Measurements from ENCODE around the gene LEAP2. TPM values are rescaled to one million over a fixed set of nuclear protein-coding genes. Genes with fewer than 3 reads are reported as not detected.

Gene LEAP2
- total and polyA plus RNA-seq, 10 donors, result 1.9 to 6.1 (median 2.6) TPM

- 67 to 82% (median 73%) methylated on average over 5 of the region's 5 CpGs for WGBS, 5 donors
- peaks cover 0 to 98% (median 37%) of the 10 kb centered on the region in 6 donors for H3K36me3 ChIP-seq
- no peak for DNase-seq
These were observed 42.2 kb downstream of the LEAP2 start for GRCh38 chr5:132915681-132916080.

GRCh38 chr5:132916086-132916485 lies 42.6 kb downstream of the LEAP2 start:
- DNase-seq, result no peak
- Histone ChIP-seq H3K4me1 (peaks cover 0 to 14% (median 2%) of the 10 kb centered on the region in 6 donors), H3K36me3 (peaks cover 0 to 98% (median 37%) of the 10 kb centered on the region in 6 donors), H3K9me3 (no peaks in the 10 kb centered on the region), H3K27ac (no peak overlapping the region), H3K27me3 (replicated peaks in 1 of 7) (no peaks in the 10 kb centered on the region), H3K4me3 (no peak overlapping the region)
- TF ChIP-seq, protein P1, sequence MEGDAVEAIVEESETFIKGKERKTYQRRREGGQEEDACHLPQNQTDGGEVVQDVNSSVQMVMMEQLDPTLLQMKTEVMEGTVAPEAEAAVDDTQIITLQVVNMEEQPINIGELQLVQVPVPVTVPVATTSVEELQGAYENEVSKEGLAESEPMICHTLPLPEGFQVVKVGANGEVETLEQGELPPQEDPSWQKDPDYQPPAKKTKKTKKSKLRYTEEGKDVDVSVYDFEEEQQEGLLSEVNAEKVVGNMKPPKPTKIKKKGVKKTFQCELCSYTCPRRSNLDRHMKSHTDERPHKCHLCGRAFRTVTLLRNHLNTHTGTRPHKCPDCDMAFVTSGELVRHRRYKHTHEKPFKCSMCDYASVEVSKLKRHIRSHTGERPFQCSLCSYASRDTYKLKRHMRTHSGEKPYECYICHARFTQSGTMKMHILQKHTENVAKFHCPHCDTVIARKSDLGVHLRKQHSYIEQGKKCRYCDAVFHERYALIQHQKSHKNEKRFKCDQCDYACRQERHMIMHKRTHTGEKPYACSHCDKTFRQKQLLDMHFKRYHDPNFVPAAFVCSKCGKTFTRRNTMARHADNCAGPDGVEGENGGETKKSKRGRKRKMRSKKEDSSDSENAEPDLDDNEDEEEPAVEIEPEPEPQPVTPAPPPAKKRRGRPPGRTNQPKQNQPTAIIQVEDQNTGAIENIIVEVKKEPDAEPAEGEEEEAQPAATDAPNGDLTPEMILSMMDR (IDR thresholded peaks at IDR 0.05 in 8 of 11, conservative IDR thresholded peaks at IDR 0.05 in 3 of 11), result no peak
- TF ChIP-seq POLR2A (IDR thresholded peaks at IDR 0.05) (no peak), POLR2AphosphoS5 (IDR thresholded peaks at IDR 0.05) (no peak)
- intact Hi-C loops (cut with DNase I; ENCODE audit: low total_unique reads), result no loop called here
- 95 to 98% (median 97%) methylated on average over 3 of the region's 3 CpGs for WGBS, 5 donors

More at GRCh38 chr5:132915681-132916080, 42.2 kb downstream of the LEAP2 start:
- H3K27me3 ChIP-seq (replicated peaks in 1 of 7), result no peaks in the 10 kb centered on the region
- intact Hi-C loops (cut with DNase I; ENCODE audit: low total_unique reads), result no loop called here
- no peak overlapping the region for H3K4me3 ChIP-seq
- TF ChIP-seq POLR2A (IDR thresholded peaks at IDR 0.05), result no peak
- no peak for TF ChIP-seq POLR2AphosphoS5 (IDR thresholded peaks at IDR 0.05)
- TF ChIP-seq, protein P1 (IDR thresholded peaks at IDR 0.05 in 8 of 11, conservative IDR thresholded peaks at IDR 0.05 in 3 of 11), result no peak
- H3K9me3 ChIP-seq, result no peaks in the 10 kb centered on the region
- H3K27ac ChIP-seq, result no peak overlapping the region
- H3K4me1 ChIP-seq, result peaks cover 0 to 14% (median 2%) of the 10 kb centered on the region in 6 donors

Small RNA genes within 50 kb of the gene (small RNA-seq; reads per million reads assigned to genes)
- gene RNA5SP192, result 0 reads per million in 4 donors

Other genes with a start within 250 kb of the LEAP2 start
- not detected for gene IL13, start 215.5 kb upstream of the LEAP2 start, total RNA-seq
- under 1 TPM in 2 of 3 donors, not detected in 1; 0.06 to 0.07 TPM for gene IL13, start 215.5 kb upstream of the LEAP2 start, polyA plus RNA-seq
- not detected for gene IL4, start 199.7 kb upstream of the LEAP2 start, total RNA-seq
- gene IL4, start 199.7 kb upstream of the LEAP2 start, polyA plus RNA-seq, result not detected
- gene KIF3A, start 136.1 kb upstream of the LEAP2 start, total RNA-seq, result 10 to 100 TPM in 1 of 7 donors, 1 to 10 TPM in 6; 4.5 to 10.7 (median 7.9) TPM
- 1 to 10 TPM; 1.3 to 2.4 (median 2.1) TPM for gene KIF3A, start 136.1 kb upstream of the LEAP2 start, polyA plus RNA-seq
- gene CCNI2, start 126.2 kb upstream of the LEAP2 start, total RNA-seq, result 1 to 10 TPM in 5 of 7 donors, under 1 TPM in 2; 0.19 to 5.2 (median 1.1) TPM
- gene CCNI2, start 126.2 kb upstream of the LEAP2 start, polyA plus RNA-seq, result under 1 TPM; 0.32 to 0.91 (median 0.36) TPM
- 10 to 100 TPM; 11.5 to 29.8 (median 19.8) TPM for gene SEPTIN8, start 96.4 kb upstream of the LEAP2 start, total RNA-seq
- 10 to 100 TPM in 1 of 3 donors, 1 to 10 TPM in 2; 6.1 to 13.3 (median 7.5) TPM for gene SEPTIN8, start 96.4 kb upstream of the LEAP2 start, polyA plus RNA-seq
- not detected for gene SOWAHA, start 60.4 kb upstream of the LEAP2 start, total RNA-seq
- gene SOWAHA, start 60.4 kb upstream of the LEAP2 start, polyA plus RNA-seq, result under 1 TPM; 0.03 to 0.56 (median 0.24) TPM
- 10 to 100 TPM in 2 of 7 donors, 1 to 10 TPM in 5; 1.8 to 26.1 (median 4.0) TPM for gene SHROOM1, start 43.0 kb upstream of the LEAP2 start, total RNA-seq
- 1 to 10 TPM; 1.1 to 2.8 (median 1.4) TPM for gene SHROOM1, start 43.0 kb upstream of the LEAP2 start, polyA plus RNA-seq
- gene GDF9, start 7.2 kb upstream of the LEAP2 start, total RNA-seq, result under 1 TPM in 4 of 7 donors, not detected in 3; 0.17 to 0.40 (median 0.34) TPM
- gene GDF9, start 7.2 kb upstream of the LEAP2 start, polyA plus RNA-seq, result under 1 TPM; 0.29 to 0.59 (median 0.56) TPM
- 100 to 1,000 TPM in 4 of 7 donors, 10 to 100 TPM in 3; 59.6 to 176 (median 159) TPM for gene UQCRQ, start 7.0 kb upstream of the LEAP2 start, total RNA-seq
- 100 to 1,000 TPM; 175 to 266 (median 192) TPM for gene UQCRQ, start 7.0 kb upstream of the LEAP2 start, polyA plus RNA-seq
- 10 to 100 TPM; 60.5 to 84.3 (median 71.1) TPM for gene AFF4, start 90.0 kb downstream of the LEAP2 start, total RNA-seq
- 1 to 10 TPM; 5.1 to 8.0 (median 5.7) TPM for gene AFF4, start 90.0 kb downstream of the LEAP2 start, polyA plus RNA-seq
- 10 to 100 TPM; 16.2 to 26.1 (median 17.1) TPM for gene ZCCHC10, start 152.9 kb downstream of the LEAP2 start, total RNA-seq
- gene ZCCHC10, start 152.9 kb downstream of the LEAP2 start, polyA plus RNA-seq, result 10 to 100 TPM; 28.6 to 34.5 (median 34.2) TPM
- 10 to 100 TPM; 54.6 to 74.6 (median 62.7) TPM for gene HSPA4, start 178.3 kb downstream of the LEAP2 start, total RNA-seq
- 10 to 100 TPM; 38.0 to 63.7 (median 54.0) TPM for gene HSPA4, start 178.3 kb downstream of the LEAP2 start, polyA plus RNA-seq